Sigmoid colon (tissue), 4 donors: ENCODE results near the gene COL4A4.

ENCODE experiments used
- POLR2A ChIP-seq, 2 donors: fragments of 450-650 bp; IDR thresholded peaks; one replicate each; pipeline ENCODE4 v1.6.1; 2016; ENCODE audit warnings: antibody characterized with exemption in 2 of 2, mild to moderate bottlenecking in 2 of 2, moderate library complexity in 2 of 2
- POLR2AphosphoS5 ChIP-seq, 4 donors: sonication (generic); formaldehyde crosslinking; IDR thresholded peaks; one replicate each; pipeline ENCODE4 v1.6.1; 2017; ENCODE audit warnings: antibody characterized with exemption in 4 of 4
- TF ChIP-seq, protein P1 (sequence below), 4 experiments: fragments of 450-650 bp in 3 of 4; fragments of 200-600 bp in 1 of 4; IDR thresholded peaks; one replicate each; pipeline ENCODE4 v1.5.1; 2016 to 2019; ENCODE audit warnings: antibody characterized with exemption in 4 of 4, mild to moderate bottlenecking in 3 of 4, moderate library complexity in 2 of 4

DNA sequence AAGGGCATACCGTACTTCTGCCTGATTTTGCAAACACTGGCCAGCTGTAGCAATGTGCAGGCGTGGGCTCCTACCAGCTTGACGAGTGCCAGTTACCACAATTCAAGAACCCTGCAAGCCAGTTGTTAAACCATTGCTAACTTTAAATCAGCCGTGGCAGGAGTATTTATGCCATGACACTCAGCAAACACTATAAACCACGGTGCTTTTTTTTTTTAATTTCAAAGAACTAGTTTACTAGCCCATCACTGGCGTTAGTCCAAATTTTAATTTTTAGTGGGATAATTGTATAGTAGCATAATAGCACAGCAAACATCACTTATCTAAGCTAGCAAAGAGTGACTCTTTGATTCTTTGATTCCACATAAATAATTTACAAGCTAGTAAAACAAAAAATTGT, 111.1 kb downstream of the COL4A4 start:
- TF ChIP-seq, protein P1, sequence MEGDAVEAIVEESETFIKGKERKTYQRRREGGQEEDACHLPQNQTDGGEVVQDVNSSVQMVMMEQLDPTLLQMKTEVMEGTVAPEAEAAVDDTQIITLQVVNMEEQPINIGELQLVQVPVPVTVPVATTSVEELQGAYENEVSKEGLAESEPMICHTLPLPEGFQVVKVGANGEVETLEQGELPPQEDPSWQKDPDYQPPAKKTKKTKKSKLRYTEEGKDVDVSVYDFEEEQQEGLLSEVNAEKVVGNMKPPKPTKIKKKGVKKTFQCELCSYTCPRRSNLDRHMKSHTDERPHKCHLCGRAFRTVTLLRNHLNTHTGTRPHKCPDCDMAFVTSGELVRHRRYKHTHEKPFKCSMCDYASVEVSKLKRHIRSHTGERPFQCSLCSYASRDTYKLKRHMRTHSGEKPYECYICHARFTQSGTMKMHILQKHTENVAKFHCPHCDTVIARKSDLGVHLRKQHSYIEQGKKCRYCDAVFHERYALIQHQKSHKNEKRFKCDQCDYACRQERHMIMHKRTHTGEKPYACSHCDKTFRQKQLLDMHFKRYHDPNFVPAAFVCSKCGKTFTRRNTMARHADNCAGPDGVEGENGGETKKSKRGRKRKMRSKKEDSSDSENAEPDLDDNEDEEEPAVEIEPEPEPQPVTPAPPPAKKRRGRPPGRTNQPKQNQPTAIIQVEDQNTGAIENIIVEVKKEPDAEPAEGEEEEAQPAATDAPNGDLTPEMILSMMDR (IDR thresholded peaks at IDR 0.05): no peak
- TF ChIP-seq POLR2A (IDR thresholded peaks at IDR 0.05) (no peak), POLR2AphosphoS5 (IDR thresholded peaks at IDR 0.05) (peak in 2 of 4 donors; percentile 30 to 44)
